Smooth muscle cell (in vitro differentiated cells): ENCODE data around the gene MTUS2. TPM values are rescaled to one million over a fixed set of nuclear protein-coding genes. Genes with fewer than 3 reads are reported as not detected.

ENCODE experiments used
- DNase-seq: peaks from one replicate; lab custom pipeline; 2025; ENCODE audit not compliant: unreplicated experiment; lab: John Stamatoyannopoulos, UW
- H2AFZ ChIP-seq: fragments of 200-600 bp; sonication (generic); 2 replicates; pipeline ENCODE4 v1.6.0; 2016; ENCODE audit warnings: antibody characterized with exemption, low read depth, mild to moderate bottlenecking
- H3F3A ChIP-seq: fragments of 200-600 bp; sonication (generic); 2 replicates; pipeline ENCODE4 v1.6.0; 2017; ENCODE audit warnings: antibody characterized with exemption, low read depth
- H3K27ac ChIP-seq: fragments of 200-600 bp; sonication (generic); 2 replicates; pipeline ENCODE4 v1.5.1; 2016; ENCODE audit warnings: low read depth, mild to moderate bottlenecking
- H3K27me3 ChIP-seq: fragments of 200-600 bp; sonication (generic); 2 replicates; pipeline ENCODE4 v1.6.1; 2016; ENCODE audit warnings: low read depth, mild to moderate bottlenecking
- H3K36me3 ChIP-seq: fragments of 200-600 bp; sonication (generic); 2 replicates; pipeline ENCODE4 v1.5.1; 2016; ENCODE audit warnings: low read depth
- H3K4me1 ChIP-seq: fragments of 200-600 bp; sonication (generic); 2 replicates; pipeline ENCODE4 v1.5.1; 2016; ENCODE audit warnings: low read depth
- H3K4me2 ChIP-seq: fragments of 200-600 bp; sonication (generic); 2 replicates; pipeline ENCODE4 v1.6.0; 2016; ENCODE audit warnings: mild to moderate bottlenecking
- H3K4me3 ChIP-seq: fragments of 200-600 bp; sonication (generic); 2 replicates; pipeline ENCODE4 v1.5.1; 2016; ENCODE audit warnings: mild to moderate bottlenecking
- H3K79me2 ChIP-seq: fragments of 200-600 bp; sonication (generic); 2 replicates; pipeline ENCODE4 v1.6.0; 2016; ENCODE audit warnings: low read depth, mild to moderate bottlenecking
- H3K9ac ChIP-seq: fragments of 200-600 bp; sonication (generic); 2 replicates; pipeline ENCODE4 v1.6.0; 2016; ENCODE audit warnings: low read depth
- H3K9me3 ChIP-seq: fragments of 200-600 bp; sonication (generic); replicated peaks from 2 replicates; pipeline ENCODE4 v1.5.1; 2016; ENCODE audit warnings: low read depth
- H4K20me1 ChIP-seq: fragments of 200-600 bp; sonication (generic); 2 replicates; pipeline ENCODE4 v1.6.0; 2016; ENCODE audit warnings: low read depth
- CTCF ChIP-seq: fragments of 200-600 bp; sonication (generic); IDR thresholded peaks from 2 replicates; pipeline ENCODE4 v1.5.1; 2017; ENCODE audit warnings: borderline replicate concordance, mild to moderate bottlenecking, antibody characterized with exemption; ENCODE audit not compliant: insufficient read depth, poor library complexity, severe bottlenecking
- WGBS: methylation state at CpG from one replicate; pipeline ENCODE4 v1.1.7; 2016; ENCODE audit warnings: low lambda C conversion rate; 5-methylcytosine and 5-hydroxymethylcytosine counted together
- polyA plus RNA-seq: library from polyadenylated mRNA; unstranded; fragments of >200 nt; fragmentation: Nextera tagmentation; extraction: Ambion mirVana; gene quantifications from 2 replicates; pipeline ENCODE4 v1.2.1, GENCODE V29; 2016
- total RNA-seq: library from RNA; depleted of rRNA; stranded (reverse); fragments of >200 nt; gene quantifications from 2 replicates; pipeline ENCODE4 v1.2.3, GENCODE V29; 2014

Gene MTUS2
- total and polyA plus RNA-seq, 2 experiments from 2014 or later = 0.06 to 0.63 TPM

- no peak for TF ChIP-seq CTCF
- Histone ChIP-seq H2AFZ (no peak overlapping the region), H3K4me3 (no peak overlapping the region), H3K9ac (no peak overlapping the region), H3K79me2 (no peaks in the 10 kb centered on the region), H3K36me3 (no peaks in the 10 kb centered on the region), H3F3A (no peaks in the 10 kb centered on the region), H3K27ac (peak overlapping the region; percentile 18), H3K9me3 (no peaks in the 10 kb centered on the region), H3K27me3 (no peaks in the 10 kb centered on the region), H3K4me1 (no peaks in the 10 kb centered on the region), H4K20me1 (peaks cover 4% of the 10 kb centered on the region), H3K4me2 (peak overlapping the region; percentile 26)
- WGBS = 49% methylated on average over 4 of the region's 4 CpGs
- DNase-seq = no peak
Measured at GRCh38 chr13:29508876-29509252, 688.7 kb downstream of the MTUS2 start.

GRCh38 chr13:29509999-29510589, 690.0 kb downstream of the MTUS2 start:
- peaks cover 4% of the 10 kb centered on the region for H4K20me1 ChIP-seq
- DNase-seq = no peak
- TF ChIP-seq CTCF = no peak
- H3K4me3 ChIP-seq = no peak overlapping the region
- H3K27me3 ChIP-seq = no peaks in the 10 kb centered on the region
- no peaks in the 10 kb centered on the region for H3K9me3 ChIP-seq
- H3K36me3 ChIP-seq = no peaks in the 10 kb centered on the region
- no peak overlapping the region for H2AFZ ChIP-seq
- H3K4me1 ChIP-seq = no peaks in the 10 kb centered on the region
- no peak overlapping the region for H3K9ac ChIP-seq
- H3K79me2 ChIP-seq = no peaks in the 10 kb centered on the region
- H3K27ac ChIP-seq = no peak overlapping the region
- no peaks in the 10 kb centered on the region for H3F3A ChIP-seq
- H3K4me2 ChIP-seq = no peak overlapping the region
- WGBS = 96% methylated on average over 14 of the region's 14 CpGs

GRCh38 chr13:29510651-29511084, 690.5 kb downstream of the MTUS2 start:
- Histone ChIP-seq H2AFZ (no peak overlapping the region), H3K79me2 (no peaks in the 10 kb centered on the region), H3K4me2 (no peak overlapping the region), H3K27ac (no peak overlapping the region), H3F3A (no peaks in the 10 kb centered on the region), H3K9me3 (no peaks in the 10 kb centered on the region), H3K36me3 (no peaks in the 10 kb centered on the region), H3K4me1 (no peaks in the 10 kb centered on the region), H3K9ac (no peak overlapping the region), H3K27me3 (no peaks in the 10 kb centered on the region), H3K4me3 (no peak overlapping the region), H4K20me1 (peaks cover 4% of the 10 kb centered on the region)
- no peak for DNase-seq
- no peak for TF ChIP-seq CTCF
- 93% methylated on average over 10 of the region's 10 CpGs for WGBS
